ENCODE data around the gene TRIM65. TPM values are rescaled to one million over a fixed set of nuclear protein-coding genes. Genes with fewer than 3 reads are reported as not detected.
"Not testable (repeated sequence)": the region's sequence is repeated elsewhere in the genome, so short reads cannot be mapped to it uniquely, and the experiment has no call there.

TRIM65 gene
- total and polyA plus RNA-seq, 2 experiments from 2014 or later, result 16.8 to 31.5 TPM

DNA sequence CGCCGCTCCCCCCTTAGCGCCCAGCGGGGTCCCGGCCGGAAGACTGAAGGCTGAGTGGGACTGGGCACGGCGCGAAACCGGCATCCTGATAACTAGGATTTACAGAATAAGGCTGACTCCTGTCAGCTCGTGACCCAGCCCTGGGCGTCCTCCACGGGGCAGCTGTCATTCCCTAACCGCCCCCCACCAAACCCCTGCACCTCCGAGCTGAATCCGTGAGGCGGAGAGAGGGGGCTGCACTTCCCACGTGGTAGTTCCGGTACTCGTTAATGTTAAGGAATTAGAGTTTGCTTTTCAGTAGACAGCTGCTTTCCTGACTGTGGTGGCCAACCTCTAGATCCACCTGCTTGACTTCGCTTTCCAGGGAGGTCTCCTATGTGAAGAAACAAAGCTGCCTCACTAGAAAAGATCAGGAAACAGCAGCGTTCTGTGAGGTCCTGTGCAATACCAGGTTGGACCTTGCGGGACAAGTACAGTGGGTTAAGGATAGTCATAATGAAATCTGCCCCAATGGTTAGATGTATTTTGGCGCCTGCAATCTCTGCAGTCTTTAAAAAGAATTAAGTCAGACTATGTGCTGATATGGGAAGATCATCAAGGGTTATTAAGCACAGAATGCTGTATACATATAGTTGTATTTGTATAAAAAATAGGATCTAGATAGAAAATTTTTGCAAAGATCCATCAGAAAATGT is 40.5 kb downstream of the TRIM65 start:
- peak overlapping the region; percentile 63 for H3K4me3 ChIP-seq
- H3K36me3 ChIP-seq, result peaks cover 1% of the 10 kb centered on the region
- peaks cover 4% of the 10 kb centered on the region for H3K4me1 ChIP-seq (ENCODE audit: low read depth)
- peak overlapping the region; percentile 91 for H3K27ac ChIP-seq
- no peaks in the 10 kb centered on the region for H3K27me3 ChIP-seq
- no peaks in the 10 kb centered on the region for H3K9me3 ChIP-seq (ENCODE audit: low read depth)
- no peak for DNase-seq (ENCODE audit: low read depth in 1 of 2, low spot score in 1 of 2)
- TF ChIP-seq, protein P1, sequence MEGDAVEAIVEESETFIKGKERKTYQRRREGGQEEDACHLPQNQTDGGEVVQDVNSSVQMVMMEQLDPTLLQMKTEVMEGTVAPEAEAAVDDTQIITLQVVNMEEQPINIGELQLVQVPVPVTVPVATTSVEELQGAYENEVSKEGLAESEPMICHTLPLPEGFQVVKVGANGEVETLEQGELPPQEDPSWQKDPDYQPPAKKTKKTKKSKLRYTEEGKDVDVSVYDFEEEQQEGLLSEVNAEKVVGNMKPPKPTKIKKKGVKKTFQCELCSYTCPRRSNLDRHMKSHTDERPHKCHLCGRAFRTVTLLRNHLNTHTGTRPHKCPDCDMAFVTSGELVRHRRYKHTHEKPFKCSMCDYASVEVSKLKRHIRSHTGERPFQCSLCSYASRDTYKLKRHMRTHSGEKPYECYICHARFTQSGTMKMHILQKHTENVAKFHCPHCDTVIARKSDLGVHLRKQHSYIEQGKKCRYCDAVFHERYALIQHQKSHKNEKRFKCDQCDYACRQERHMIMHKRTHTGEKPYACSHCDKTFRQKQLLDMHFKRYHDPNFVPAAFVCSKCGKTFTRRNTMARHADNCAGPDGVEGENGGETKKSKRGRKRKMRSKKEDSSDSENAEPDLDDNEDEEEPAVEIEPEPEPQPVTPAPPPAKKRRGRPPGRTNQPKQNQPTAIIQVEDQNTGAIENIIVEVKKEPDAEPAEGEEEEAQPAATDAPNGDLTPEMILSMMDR (IDR thresholded peaks at IDR 0.05; ENCODE audit: low read depth, low read length), result no peak

DNA sequence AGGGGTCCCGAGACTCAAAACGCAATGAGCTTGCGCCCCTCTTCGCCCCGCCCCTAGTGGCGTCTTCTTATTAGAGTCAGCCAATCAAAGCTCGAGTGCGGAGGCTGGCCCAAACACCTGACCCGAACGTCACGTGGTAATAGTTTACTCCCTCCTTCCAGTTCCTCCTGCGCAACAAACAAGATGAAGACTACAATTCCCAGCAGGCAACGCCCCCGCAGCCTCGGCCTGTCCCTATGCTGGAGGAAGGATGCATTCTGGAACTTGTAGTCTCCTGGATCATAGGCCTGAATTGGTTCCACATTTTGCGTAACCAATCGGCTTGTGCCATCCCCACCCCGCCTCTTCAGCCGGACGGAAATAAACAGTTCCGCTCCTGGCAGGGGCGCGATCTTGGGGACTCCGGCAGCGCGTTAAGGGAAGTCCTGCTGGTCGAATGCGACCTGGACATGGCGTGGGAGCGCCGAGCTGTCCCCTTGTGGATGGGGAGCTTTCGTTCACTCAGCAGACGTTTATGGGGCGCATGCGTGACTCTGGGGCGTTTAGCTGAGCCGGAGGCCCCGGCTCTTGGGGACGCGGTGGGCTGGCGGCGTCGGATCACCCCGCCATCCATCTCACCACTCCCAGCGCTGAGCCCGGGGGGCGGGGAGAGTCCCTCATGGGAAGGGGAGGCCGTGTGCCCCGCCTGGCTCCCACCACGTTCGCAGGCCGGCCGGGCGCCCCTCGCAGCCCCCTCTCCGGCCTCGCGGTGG is 41.3 kb downstream of the TRIM65 start, which contains the start of gene WBP2:
TSS of gene WBP2 (minus strand) at position 26 of the 752 bp plus-strand sequence. CDS start 38 bp downstream, outside the sequence.
- Histone ChIP-seq H3K27ac (peak within 1 kb of the TSS; percentile 91), H3K27me3 (no peaks in the 10 kb centered on the region), H3K4me1 (ENCODE audit: low read depth) (peaks cover 4% of the 10 kb centered on the region), H3K9me3 (ENCODE audit: low read depth) (no peaks in the 10 kb centered on the region), H3K36me3 (peaks cover 7% of the 10 kb centered on the region), H3K4me3 (peak within 1 kb of the TSS; percentile 65)
- DNase-seq (ENCODE audit: low read depth in 1 of 2, low spot score in 1 of 2), result peak; percentile 100
- TF ChIP-seq, protein P1 (IDR thresholded peaks at IDR 0.05; ENCODE audit: low read depth, low read length), result peak; percentile 53

DNA sequence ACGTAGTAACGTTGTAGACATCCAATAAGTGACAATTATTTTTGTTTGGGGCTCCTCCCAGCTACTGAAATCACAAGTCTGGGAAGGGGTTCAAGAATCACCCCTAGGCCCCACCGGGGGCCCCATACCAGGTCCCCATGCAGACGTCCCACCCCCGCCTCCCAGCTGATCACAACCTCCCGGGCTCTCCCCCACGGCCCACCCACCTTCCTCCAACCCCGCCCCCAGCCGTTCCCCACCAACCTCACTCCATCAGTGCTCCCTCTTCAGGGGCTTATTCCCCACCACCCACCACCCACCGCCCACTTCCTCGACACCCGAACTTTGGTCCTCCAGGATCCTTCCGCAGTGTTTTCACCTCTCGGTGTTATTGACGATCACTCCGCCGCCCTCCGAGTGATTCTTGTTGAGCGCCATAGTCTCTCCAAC is 41.9 kb downstream of the TRIM65 start:
- no peaks in the 10 kb centered on the region for H3K27me3 ChIP-seq
- H3K4me1 ChIP-seq (ENCODE audit: low read depth), result peaks cover 4% of the 10 kb centered on the region
- peaks cover 9% of the 10 kb centered on the region for H3K36me3 ChIP-seq
- DNase-seq (ENCODE audit: low read depth in 1 of 2, low spot score in 1 of 2), result no peak
- no peaks in the 10 kb centered on the region for H3K9me3 ChIP-seq (ENCODE audit: low read depth)
- TF ChIP-seq, protein P1 (IDR thresholded peaks at IDR 0.05; ENCODE audit: low read depth, low read length), result no peak
- H3K27ac ChIP-seq, result peak overlapping the region; percentile 89
- peak overlapping the region; percentile 65 for H3K4me3 ChIP-seq

DNA sequence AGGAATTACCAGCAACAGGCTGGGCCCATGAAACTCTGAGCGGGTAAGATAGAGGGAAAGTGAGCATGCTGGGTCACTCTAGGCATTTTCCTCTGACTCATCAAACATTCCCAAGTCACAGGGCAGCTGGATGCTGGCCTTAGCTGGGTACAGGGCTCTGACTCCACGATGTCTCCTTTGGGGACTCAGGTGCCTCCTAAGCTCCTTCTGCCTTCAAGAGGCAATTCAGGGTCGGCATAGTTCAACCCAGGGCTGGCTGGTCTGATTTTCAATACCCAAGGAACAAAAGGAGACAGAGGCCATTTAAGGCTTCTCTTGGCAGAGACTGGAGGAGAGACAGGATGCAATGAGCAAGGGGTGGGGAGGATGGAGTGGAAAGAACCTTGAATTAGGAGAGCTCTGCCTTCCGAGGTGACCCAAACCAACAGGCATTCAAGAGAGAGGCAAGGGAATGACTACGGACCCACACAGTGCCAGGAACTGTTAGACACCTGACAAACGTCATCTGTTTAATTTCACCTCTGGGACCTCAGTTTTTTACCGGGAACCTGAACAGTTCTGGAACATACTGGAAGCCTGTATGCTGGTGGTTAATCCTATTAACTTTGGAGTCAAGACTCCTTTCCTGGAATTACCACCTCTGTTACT is 42.5 kb downstream of the TRIM65 start:
- Histone ChIP-seq H3K27me3 (no peaks in the 10 kb centered on the region), H3K27ac (peak overlapping the region; percentile 89), H3K4me3 (peak overlapping the region; percentile 65), H3K4me1 (ENCODE audit: low read depth) (peaks cover 4% of the 10 kb centered on the region), H3K9me3 (ENCODE audit: low read depth) (no peaks in the 10 kb centered on the region), H3K36me3 (peaks cover 15% of the 10 kb centered on the region)
- peak in 1 of 2 donors; percentile 62 for DNase-seq (ENCODE audit: low read depth in 1 of 2, low spot score in 1 of 2)
- TF ChIP-seq, protein P1 (IDR thresholded peaks at IDR 0.05; ENCODE audit: low read depth, low read length), result no peak

DNA sequence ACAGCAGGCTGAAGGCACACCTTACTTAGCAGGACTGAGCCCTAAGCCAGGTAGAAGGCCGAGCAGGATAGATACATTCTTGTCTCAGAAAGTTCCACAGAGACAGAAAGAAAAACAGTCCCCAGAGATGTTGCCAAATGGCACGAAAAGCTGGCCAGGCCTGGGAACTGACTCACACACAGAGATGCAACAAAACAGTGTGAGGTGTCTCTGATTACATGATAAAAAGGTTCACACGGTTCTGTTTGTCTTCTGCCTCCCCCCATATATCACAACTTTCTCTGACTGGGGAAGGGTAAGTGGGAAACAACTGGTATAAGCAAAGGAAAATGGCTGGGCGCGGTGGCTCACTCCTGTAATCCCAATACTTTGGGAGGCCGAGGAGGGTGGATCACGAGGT is 43.3 kb downstream of the TRIM65 start:
- DNase-seq (ENCODE audit: low read depth in 1 of 2, low spot score in 1 of 2), result no peak

DNA sequence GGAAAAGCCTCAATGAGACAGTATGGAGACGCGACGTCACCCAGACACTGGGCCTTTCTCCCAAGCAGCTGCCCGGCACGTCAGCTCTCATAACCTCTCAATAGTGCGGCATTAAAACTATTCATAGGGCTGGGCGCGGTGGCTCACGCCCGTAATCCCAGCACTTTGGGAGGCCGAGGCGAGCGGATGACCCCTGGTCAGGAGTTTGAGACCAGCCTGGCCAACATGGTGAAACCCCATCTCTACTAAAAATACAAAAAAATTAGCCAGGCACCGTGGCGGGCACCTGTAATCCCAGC is 45.1 kb downstream of the TRIM65 start:
- not testable (repeated sequence) for H3K27me3 ChIP-seq; DNase-seq (ENCODE audit: low read depth in 1 of 2, low spot score in 1 of 2); H3K27ac ChIP-seq; H3K9me3 ChIP-seq (ENCODE audit: low read depth); H3K4me1 ChIP-seq (ENCODE audit: low read depth); H3K4me3 ChIP-seq
- peaks cover 22% of the 10 kb centered on the region for H3K36me3 ChIP-seq

More for the DNA sequence above, 43.3 kb downstream of the TRIM65 start:
- Histone ChIP-seq H3K27me3 (no peaks in the 10 kb centered on the region), H3K4me1 (ENCODE audit: low read depth) (peaks cover 4% of the 10 kb centered on the region), H3K9me3 (ENCODE audit: low read depth) (no peaks in the 10 kb centered on the region), H3K4me3 (no peak overlapping the region), H3K36me3 (peaks cover 22% of the 10 kb centered on the region), H3K27ac (no peak overlapping the region)
- TF ChIP-seq, protein P1 (IDR thresholded peaks at IDR 0.05; ENCODE audit: low read depth, low read length), result no peak

All from cardiac muscle cell (in vitro differentiated cells and primary cell).